HEK293 (cell line): Measurements from ENCODE around the gene TTC7B.

Source experiments
- ZNF175 ChIP-seq: fragments of 450-650 bp; formaldehyde crosslinking; IDR thresholded peaks from 2 replicates; pipeline ENCODE4 v1.5.1; 2016; ENCODE audit warnings: missing biosample characterization, missing genetic modification characterization
- ZNF501 ChIP-seq: fragments of 450-650 bp; formaldehyde crosslinking; IDR thresholded peaks from 2 replicates; pipeline ENCODE4 v1.5.1; 2016; ENCODE audit warnings: missing biosample characterization, missing genetic modification characterization
- ZNF843 ChIP-seq: fragments of 450-650 bp; formaldehyde crosslinking; IDR thresholded peaks from 2 replicates; pipeline ENCODE4 v1.5.1; 2016; ENCODE audit warnings: missing biosample characterization, missing genetic modification characterization
- TF ChIP-seq, protein P1 (sequence below): fragments of 450-650 bp; formaldehyde crosslinking; IDR thresholded peaks from 2 replicates; pipeline ENCODE4 v1.5.1; 2016; ENCODE audit warnings: missing biosample characterization, missing genetic modification characterization
- TF ChIP-seq, protein P2 (sequence below): fragments of 450-650 bp; formaldehyde crosslinking; IDR thresholded peaks from 2 replicates; pipeline ENCODE4 v1.5.1; 2017; ENCODE audit warnings: missing biosample characterization, mild to moderate bottlenecking, missing genetic modification characterization, moderate library complexity

GRCh38 chr14:90699016-90699415 is 117.2 kb downstream of the TTC7B start:
- TF ChIP-seq ZNF843: no peak
- no peak for TF ChIP-seq ZNF501 (tag by site-specific recombination)
- TF ChIP-seq, protein P1, sequence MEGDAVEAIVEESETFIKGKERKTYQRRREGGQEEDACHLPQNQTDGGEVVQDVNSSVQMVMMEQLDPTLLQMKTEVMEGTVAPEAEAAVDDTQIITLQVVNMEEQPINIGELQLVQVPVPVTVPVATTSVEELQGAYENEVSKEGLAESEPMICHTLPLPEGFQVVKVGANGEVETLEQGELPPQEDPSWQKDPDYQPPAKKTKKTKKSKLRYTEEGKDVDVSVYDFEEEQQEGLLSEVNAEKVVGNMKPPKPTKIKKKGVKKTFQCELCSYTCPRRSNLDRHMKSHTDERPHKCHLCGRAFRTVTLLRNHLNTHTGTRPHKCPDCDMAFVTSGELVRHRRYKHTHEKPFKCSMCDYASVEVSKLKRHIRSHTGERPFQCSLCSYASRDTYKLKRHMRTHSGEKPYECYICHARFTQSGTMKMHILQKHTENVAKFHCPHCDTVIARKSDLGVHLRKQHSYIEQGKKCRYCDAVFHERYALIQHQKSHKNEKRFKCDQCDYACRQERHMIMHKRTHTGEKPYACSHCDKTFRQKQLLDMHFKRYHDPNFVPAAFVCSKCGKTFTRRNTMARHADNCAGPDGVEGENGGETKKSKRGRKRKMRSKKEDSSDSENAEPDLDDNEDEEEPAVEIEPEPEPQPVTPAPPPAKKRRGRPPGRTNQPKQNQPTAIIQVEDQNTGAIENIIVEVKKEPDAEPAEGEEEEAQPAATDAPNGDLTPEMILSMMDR (tag by site-specific recombination): no peak
- no peak for TF ChIP-seq ZNF175 (tag by site-specific recombination)
- TF ChIP-seq, protein P2, sequence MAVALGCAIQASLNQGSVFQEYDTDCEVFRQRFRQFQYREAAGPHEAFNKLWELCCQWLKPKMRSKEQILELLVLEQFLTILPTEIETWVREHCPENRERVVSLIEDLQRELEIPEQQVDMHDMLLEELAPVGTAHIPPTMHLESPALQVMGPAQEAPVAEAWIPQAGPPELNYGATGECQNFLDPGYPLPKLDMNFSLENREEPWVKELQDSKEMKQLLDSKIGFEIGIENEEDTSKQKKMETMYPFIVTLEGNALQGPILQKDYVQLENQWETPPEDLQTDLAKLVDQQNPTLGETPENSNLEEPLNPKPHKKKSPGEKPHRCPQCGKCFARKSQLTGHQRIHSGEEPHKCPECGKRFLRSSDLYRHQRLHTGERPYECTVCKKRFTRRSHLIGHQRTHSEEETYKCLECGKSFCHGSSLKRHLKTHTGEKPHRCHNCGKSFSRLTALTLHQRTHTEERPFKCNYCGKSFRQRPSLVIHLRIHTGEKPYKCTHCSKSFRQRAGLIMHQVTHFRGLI: no peak
